Sigmoid colon (tissue), 4 donors: ENCODE results near the gene DPYSL4.

ENCODE experiments used
- POLR2A ChIP-seq, 2 donors: fragments of 450-650 bp; IDR thresholded peaks; one replicate each; pipeline ENCODE4 v1.6.1; 2016; ENCODE audit warnings: antibody characterized with exemption in 2 of 2, mild to moderate bottlenecking in 2 of 2, moderate library complexity in 2 of 2
- POLR2AphosphoS5 ChIP-seq, 4 donors: sonication (generic); formaldehyde crosslinking; IDR thresholded peaks; one replicate each; pipeline ENCODE4 v1.6.1; 2017; ENCODE audit warnings: antibody characterized with exemption in 4 of 4
- TF ChIP-seq, protein P1 (sequence below), 4 experiments: fragments of 450-650 bp in 3 of 4; fragments of 200-600 bp in 1 of 4; IDR thresholded peaks; one replicate each; pipeline ENCODE4 v1.5.1; 2016 to 2019; ENCODE audit warnings: antibody characterized with exemption in 4 of 4, mild to moderate bottlenecking in 3 of 4, moderate library complexity in 2 of 4

DNA sequence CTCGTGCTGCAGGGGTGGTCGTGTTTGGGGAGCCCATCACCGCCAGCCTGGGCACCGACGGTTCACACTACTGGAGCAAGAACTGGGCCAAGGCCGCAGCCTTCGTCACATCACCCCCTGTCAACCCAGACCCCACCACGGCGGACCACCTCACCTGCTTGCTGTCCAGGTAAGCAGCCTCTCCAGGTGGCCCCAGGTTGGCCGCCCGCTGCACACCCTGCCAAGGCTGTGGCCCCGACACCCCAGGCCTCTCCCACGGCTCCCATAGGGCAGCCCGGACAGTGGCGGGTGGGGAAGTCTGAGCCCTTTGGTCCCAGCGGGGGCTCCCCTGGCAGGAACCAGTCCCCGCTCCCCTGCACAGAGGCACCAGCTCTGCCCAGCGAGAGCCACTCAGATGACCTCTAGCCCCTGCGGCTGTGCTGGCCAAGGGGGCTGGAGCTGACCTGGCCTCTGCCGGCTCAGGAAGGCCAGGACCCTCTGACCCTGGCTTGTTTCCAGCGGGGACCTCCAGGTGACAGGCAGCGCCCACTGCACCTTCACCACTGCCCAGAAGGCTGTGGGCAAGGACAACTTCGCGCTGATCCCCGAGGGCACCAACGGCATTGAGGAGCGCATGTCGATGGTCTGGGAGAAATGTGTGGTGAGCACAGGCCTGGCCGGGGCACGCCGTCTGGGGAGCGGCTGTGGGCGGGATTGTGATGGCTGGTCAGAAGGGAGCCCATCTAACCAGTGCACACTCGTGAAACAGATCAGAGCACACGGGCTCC lies 13.8 kb downstream of the DPYSL4 start:
- TF ChIP-seq, protein P1, sequence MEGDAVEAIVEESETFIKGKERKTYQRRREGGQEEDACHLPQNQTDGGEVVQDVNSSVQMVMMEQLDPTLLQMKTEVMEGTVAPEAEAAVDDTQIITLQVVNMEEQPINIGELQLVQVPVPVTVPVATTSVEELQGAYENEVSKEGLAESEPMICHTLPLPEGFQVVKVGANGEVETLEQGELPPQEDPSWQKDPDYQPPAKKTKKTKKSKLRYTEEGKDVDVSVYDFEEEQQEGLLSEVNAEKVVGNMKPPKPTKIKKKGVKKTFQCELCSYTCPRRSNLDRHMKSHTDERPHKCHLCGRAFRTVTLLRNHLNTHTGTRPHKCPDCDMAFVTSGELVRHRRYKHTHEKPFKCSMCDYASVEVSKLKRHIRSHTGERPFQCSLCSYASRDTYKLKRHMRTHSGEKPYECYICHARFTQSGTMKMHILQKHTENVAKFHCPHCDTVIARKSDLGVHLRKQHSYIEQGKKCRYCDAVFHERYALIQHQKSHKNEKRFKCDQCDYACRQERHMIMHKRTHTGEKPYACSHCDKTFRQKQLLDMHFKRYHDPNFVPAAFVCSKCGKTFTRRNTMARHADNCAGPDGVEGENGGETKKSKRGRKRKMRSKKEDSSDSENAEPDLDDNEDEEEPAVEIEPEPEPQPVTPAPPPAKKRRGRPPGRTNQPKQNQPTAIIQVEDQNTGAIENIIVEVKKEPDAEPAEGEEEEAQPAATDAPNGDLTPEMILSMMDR (IDR thresholded peaks at IDR 0.05): no peak
- no peak for TF ChIP-seq POLR2A (IDR thresholded peaks at IDR 0.05)
- TF ChIP-seq POLR2AphosphoS5 (IDR thresholded peaks at IDR 0.05): no peak
